Activated naive CD8-positive, alpha-beta T cell treated with anti-CD3 and anti-CD28 coated beads for 36 hours (primary cell): Measurements from ENCODE around the gene ABCC10. TPM values are rescaled to one million over a fixed set of nuclear protein-coding genes. Genes with fewer than 3 reads are reported as not detected.
"Not testable (repeated sequence)": the region's sequence is repeated elsewhere in the genome, so short reads cannot be mapped to it uniquely, and the experiment has no call there.

ENCODE experiments used
- DNase-seq: peaks from one replicate; pipeline ENCODE4 v3.0.0; 2021
- H3K27ac Mint-ChIP-seq: one replicate; pipeline ENCODE4 v1.8.0; 2022; ENCODE audit warnings: mild to moderate bottlenecking, moderate library complexity, mixed read lengths
- H3K27me3 Mint-ChIP-seq: one replicate; pipeline ENCODE4 v1.8.0; 2022; ENCODE audit warnings: mild to moderate bottlenecking, mixed read lengths
- H3K36me3 Mint-ChIP-seq: one replicate; pipeline ENCODE4 v1.8.0; 2021; ENCODE audit warnings: mild to moderate bottlenecking, mixed read lengths
- H3K4me1 Mint-ChIP-seq: one replicate; pipeline ENCODE4 v1.8.0; 2021; ENCODE audit warnings: mixed read lengths
- H3K4me3 Mint-ChIP-seq: one replicate; pipeline ENCODE4 v1.8.0; 2022; ENCODE audit warnings: mild to moderate bottlenecking, moderate library complexity, mixed read lengths
- H3K9me3 Mint-ChIP-seq: one replicate; pipeline ENCODE4 v1.8.0; 2022; ENCODE audit warnings: mixed read lengths
- total RNA-seq, 2 experiments: library from RNA; stranded (reverse); gene quantifications; one replicate each; pipeline ENCODE4 v1.2.3, GENCODE V29; 2021

Gene ABCC10
- total RNA-seq, 2 experiments from 2014 or later = 22.9 to 24.3 TPM

- DNase-seq = no peak
- H3K4me3 Mint-ChIP-seq = no peak overlapping the region
- no peak overlapping the region for H3K27ac Mint-ChIP-seq
- peaks cover 2% of the 10 kb centered on the region for H3K36me3 Mint-ChIP-seq
- no peaks in the 10 kb centered on the region for H3K9me3 Mint-ChIP-seq
- peaks cover 2% of the 10 kb centered on the region for H3K27me3 Mint-ChIP-seq
- peaks cover 1% of the 10 kb centered on the region for H3K4me1 Mint-ChIP-seq
Measured at GRCh38 chr6:43450699-43451131, 23.4 kb downstream of the ABCC10 start.

GRCh38 chr6:43451348-43451747 is 24.0 kb downstream of the ABCC10 start:
- Mint-ChIP-seq H3K27me3 (peaks cover 8% of the 10 kb centered on the region), H3K4me3 (no peak overlapping the region), H3K4me1 (peaks cover 5% of the 10 kb centered on the region), H3K9me3 (no peaks in the 10 kb centered on the region), H3K36me3 (peaks cover 2% of the 10 kb centered on the region), H3K27ac (no peak overlapping the region)
- no peak for DNase-seq

GRCh38 chr6:43451939-43452338 is 24.6 kb downstream of the ABCC10 start:
- Mint-ChIP-seq H3K4me3 (no peak overlapping the region), H3K4me1 (peaks cover 8% of the 10 kb centered on the region), H3K36me3 (peaks cover 4% of the 10 kb centered on the region), H3K27ac (no peak overlapping the region), H3K27me3 (peaks cover 14% of the 10 kb centered on the region), H3K9me3 (peaks cover 5% of the 10 kb centered on the region)
- no peak for DNase-seq

DNA sequence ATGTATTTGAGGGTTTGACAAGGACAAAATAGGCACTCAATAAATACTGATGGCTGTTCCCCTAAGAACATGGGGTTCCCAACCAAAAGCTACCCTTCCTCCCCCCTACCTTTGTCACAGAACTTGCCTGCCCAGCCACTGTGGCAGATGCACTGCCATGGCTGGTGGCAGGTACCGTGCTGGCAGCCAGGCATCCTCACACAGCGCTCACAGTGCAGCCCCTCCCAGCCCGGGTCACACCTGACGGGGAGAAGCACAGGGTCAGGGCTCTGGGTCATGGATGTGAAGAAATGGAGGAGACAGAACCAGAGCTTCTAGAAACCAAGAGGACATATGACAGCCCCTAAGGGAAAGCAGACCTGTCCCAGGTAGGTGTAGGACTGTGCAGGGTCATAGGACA is 25.6 kb downstream of the ABCC10 start:
- Mint-ChIP-seq H3K36me3 (peaks cover 5% of the 10 kb centered on the region), H3K4me3 (no peak overlapping the region), H3K9me3 (peaks cover 6% of the 10 kb centered on the region), H3K27me3 (peaks cover 15% of the 10 kb centered on the region), H3K27ac (no peak overlapping the region), H3K4me1 (peaks cover 8% of the 10 kb centered on the region)
- DNase-seq = no peak

- H3K27me3 Mint-ChIP-seq = peaks cover 15% of the 10 kb centered on the region
- peaks cover 6% of the 10 kb centered on the region for H3K9me3 Mint-ChIP-seq
- no peak overlapping the region for H3K27ac Mint-ChIP-seq
- H3K4me3 Mint-ChIP-seq = peak overlapping the region; percentile 76
- peaks cover 8% of the 10 kb centered on the region for H3K4me1 Mint-ChIP-seq
- no peak for DNase-seq
- peaks cover 5% of the 10 kb centered on the region for H3K36me3 Mint-ChIP-seq
Measured at GRCh38 chr6:43453831-43454230, 26.5 kb downstream of the ABCC10 start.

DNA sequence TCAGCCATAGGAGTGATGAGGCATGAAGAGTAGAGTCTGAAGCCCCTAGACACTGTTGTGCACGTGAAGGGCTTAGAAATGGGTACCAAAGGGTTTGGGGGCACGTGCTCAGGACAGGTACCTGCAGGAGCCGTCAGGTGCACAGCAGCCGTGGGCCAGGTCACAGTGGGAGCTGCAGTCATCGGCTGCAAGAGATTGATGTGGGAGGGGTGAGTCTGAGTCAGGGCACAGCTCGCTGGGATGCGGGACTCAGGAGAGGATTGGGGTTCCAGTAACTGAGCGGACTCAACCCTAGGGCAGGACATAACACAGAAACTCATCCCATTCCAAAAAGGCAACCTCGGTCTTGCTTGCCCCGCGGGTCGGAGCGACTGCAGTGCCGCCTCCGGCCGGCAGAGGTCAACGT is 27.0 kb downstream of the ABCC10 start:
- Mint-ChIP-seq H3K4me1 (peaks cover 8% of the 10 kb centered on the region), H3K4me3 (peak overlapping the region; percentile 76), H3K27me3 (peaks cover 15% of the 10 kb centered on the region), H3K9me3 (peaks cover 6% of the 10 kb centered on the region), H3K27ac (no peak overlapping the region), H3K36me3 (peaks cover 3% of the 10 kb centered on the region)
- DNase-seq = peak; percentile 72

- peak overlapping the region; percentile 76 for H3K4me3 Mint-ChIP-seq
- peaks cover 6% of the 10 kb centered on the region for H3K9me3 Mint-ChIP-seq
- H3K27me3 Mint-ChIP-seq = peaks cover 15% of the 10 kb centered on the region
- DNase-seq = peak; percentile 38
- H3K36me3 Mint-ChIP-seq = peaks cover 3% of the 10 kb centered on the region
- H3K4me1 Mint-ChIP-seq = peaks cover 8% of the 10 kb centered on the region
- H3K27ac Mint-ChIP-seq = no peak overlapping the region
Measured at GRCh38 chr6:43454696-43455530, 27.6 kb downstream of the ABCC10 start.

DNA sequence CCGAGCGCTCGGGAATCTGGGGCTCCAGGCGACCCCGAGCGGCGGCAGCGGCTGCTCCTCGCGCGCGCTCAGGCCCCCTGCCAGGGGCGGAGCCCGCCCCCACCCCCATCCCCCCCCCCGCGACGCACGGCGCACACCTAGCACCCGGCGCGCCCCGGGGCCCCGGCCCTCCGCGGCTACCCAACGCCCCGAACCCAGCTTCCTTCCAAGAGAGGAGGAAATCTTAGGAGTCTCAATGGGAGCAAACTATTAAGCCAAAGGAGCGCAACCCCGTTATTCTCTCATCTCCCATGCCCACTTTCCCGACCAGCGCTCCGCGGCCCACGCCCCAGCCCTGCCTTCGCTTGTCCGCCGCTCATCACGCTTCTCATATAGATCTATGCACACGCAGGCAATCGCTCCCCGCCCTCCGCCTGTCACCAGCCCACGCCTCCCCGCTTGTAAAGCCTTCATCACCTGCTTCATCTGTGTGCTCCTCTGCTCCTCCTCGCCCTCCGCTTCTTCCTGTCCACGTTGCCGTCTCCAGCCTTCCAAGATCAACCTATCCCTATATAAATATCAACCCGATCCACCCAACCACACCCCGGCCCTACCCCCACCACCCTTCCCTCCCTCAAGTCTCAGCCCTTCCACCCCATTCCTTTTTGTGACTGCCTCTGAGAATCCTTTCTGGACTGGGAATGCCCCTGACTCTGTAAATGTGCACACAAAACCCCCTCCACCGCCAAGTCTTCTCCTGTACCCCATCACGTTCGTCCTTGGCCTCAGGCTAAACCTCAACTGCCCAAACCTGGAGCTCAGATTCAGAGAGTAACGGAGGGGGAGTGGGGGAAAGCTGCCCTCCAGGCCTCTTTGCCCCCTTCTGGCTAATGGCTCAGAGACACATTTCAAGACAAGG is 28.4 kb downstream of the ABCC10 start, which contains the start of gene DLK2:
Gene DLK2 (minus strand): TSS at position 18 of the 898 bp plus-strand sequence. CDS start 723 bp downstream, outside the sequence.
- DNase-seq = peak; percentile 58
- Mint-ChIP-seq H3K27ac (peak within 1 kb of the TSS; percentile 49), H3K4me3 (peak within 1 kb of the TSS; percentile 80), H3K9me3 (peaks cover 6% of the 10 kb centered on the region), H3K4me1 (peaks cover 8% of the 10 kb centered on the region), H3K36me3 (peaks cover 3% of the 10 kb centered on the region), H3K27me3 (peaks cover 15% of the 10 kb centered on the region)

GRCh38 chr6:43457643-43458042 is 30.3 kb downstream of the ABCC10 start:
- H3K36me3 Mint-ChIP-seq = peaks cover 3% of the 10 kb centered on the region
- H3K27me3 Mint-ChIP-seq = peaks cover 24% of the 10 kb centered on the region
- H3K27ac Mint-ChIP-seq = no peak overlapping the region
- H3K9me3 Mint-ChIP-seq = peaks cover 6% of the 10 kb centered on the region
- no peak overlapping the region for H3K4me3 Mint-ChIP-seq
- DNase-seq = no peak
- H3K4me1 Mint-ChIP-seq = peaks cover 8% of the 10 kb centered on the region

DNA sequence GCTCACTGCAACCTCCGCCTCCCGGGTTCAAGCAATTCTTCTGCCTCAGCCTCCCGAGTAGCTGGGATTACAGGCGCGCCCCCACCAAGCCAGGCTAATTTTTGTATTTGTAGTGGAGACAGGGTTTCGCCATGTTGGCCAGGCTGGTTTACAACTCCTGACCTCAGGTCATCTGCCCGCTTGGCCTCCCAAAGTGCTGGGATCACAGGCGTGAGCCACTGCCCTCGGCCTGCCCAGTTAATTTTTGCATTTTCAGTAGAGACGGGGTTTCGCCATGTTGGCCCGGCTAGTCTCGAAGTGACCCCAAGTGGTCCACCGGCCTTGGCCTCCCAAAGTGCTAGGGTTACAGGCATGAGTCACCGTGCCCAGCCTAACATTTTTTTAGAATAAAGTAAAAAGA is 30.8 kb downstream of the ABCC10 start:
- H3K36me3 Mint-ChIP-seq = not testable (repeated sequence)
- H3K27me3 Mint-ChIP-seq = peaks cover 26% of the 10 kb centered on the region

DNA sequence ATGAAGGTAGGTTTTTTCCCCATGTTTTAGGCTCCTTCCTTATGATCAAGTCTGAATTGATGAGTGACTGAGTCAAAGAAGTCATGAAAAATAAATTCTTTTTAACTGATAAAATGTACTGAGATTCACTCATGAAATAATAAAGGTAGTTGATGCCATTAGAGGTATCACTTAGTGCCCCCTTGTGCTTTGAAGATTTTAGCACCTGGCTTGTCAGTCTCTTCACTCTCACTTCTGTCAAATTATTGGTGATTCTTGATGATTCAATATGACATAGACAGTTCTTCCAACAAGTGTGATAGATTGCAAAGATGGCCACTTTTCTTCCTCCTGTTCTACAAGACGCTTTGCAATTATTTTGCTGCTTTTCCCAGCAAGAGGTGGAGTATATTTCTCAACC is 32.2 kb downstream of the ABCC10 start:
- peaks cover 6% of the 10 kb centered on the region for H3K9me3 Mint-ChIP-seq
- no peak overlapping the region for H3K27ac Mint-ChIP-seq
- no peak overlapping the region for H3K4me3 Mint-ChIP-seq
- peaks cover 8% of the 10 kb centered on the region for H3K4me1 Mint-ChIP-seq
- peaks cover 3% of the 10 kb centered on the region for H3K36me3 Mint-ChIP-seq
- DNase-seq = no peak
- H3K27me3 Mint-ChIP-seq = peaks cover 34% of the 10 kb centered on the region

More for the DNA sequence above, 30.8 kb downstream of the ABCC10 start:
- not testable (repeated sequence) for H3K9me3 Mint-ChIP-seq, H3K4me3 Mint-ChIP-seq, H3K4me1 Mint-ChIP-seq, DNase-seq, H3K27ac Mint-ChIP-seq

DNA sequence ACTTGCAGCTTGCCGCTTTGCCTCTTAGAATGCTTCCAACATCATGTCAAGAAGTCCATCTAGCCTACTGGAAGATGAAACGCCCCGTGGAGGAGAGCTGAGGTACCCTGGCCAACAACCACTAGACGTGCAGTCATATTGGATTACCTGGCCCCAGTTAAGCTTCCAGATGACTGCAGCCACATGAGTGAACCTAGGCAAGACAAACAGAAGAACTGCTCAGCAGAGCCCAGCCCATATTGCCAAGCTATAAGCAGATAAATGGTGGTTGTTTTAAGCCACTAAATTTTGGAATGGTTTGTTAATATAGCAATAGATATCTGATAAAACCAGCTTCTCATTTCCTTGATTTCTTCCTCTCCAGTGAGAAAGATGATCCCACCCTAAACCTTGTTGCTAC is 32.7 kb downstream of the ABCC10 start:
- peaks cover 3% of the 10 kb centered on the region for H3K36me3 Mint-ChIP-seq
- H3K27ac Mint-ChIP-seq = no peak overlapping the region
- peaks cover 8% of the 10 kb centered on the region for H3K4me1 Mint-ChIP-seq
- H3K27me3 Mint-ChIP-seq = peaks cover 34% of the 10 kb centered on the region
- H3K4me3 Mint-ChIP-seq = no peak overlapping the region
- no peak for DNase-seq
- peaks cover 6% of the 10 kb centered on the region for H3K9me3 Mint-ChIP-seq

- Mint-ChIP-seq H3K27ac (no peak overlapping the region), H3K27me3 (peaks cover 23% of the 10 kb centered on the region), H3K4me3 (no peak overlapping the region), H3K9me3 (peaks cover 1% of the 10 kb centered on the region), H3K4me1 (peaks cover under 1% of the 10 kb centered on the region), H3K36me3 (peaks cover under 1% of the 10 kb centered on the region)
- no peak for DNase-seq
Measured at GRCh38 chr6:43461936-43462335, 34.6 kb downstream of the ABCC10 start.

DNA sequence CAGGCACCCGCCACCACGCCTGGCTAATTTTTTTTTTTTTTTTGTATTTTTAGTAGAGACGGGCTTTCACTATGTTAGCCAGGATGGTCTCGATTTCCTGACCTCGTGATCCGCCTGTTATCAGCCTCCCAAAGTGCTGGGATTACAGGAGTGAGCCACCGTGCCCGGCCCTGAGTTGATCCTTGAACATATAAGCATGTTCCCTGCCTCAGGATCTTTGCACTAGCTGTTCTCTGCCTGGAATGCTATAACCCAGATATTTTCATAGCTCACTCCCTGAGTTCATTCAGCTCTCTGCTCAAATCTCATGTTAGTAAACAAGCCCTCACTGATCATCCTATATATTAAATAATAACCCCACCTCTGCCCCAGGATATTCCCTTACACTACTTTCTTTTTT is 37.0 kb downstream of the ABCC10 start:
- H3K36me3 Mint-ChIP-seq = no peaks in the 10 kb centered on the region
- DNase-seq = no peak
- H3K27ac Mint-ChIP-seq = no peak overlapping the region
- H3K4me1 Mint-ChIP-seq = no peaks in the 10 kb centered on the region
- no peaks in the 10 kb centered on the region for H3K9me3 Mint-ChIP-seq
- no peak overlapping the region for H3K4me3 Mint-ChIP-seq
- H3K27me3 Mint-ChIP-seq = peaks cover 29% of the 10 kb centered on the region

DNA sequence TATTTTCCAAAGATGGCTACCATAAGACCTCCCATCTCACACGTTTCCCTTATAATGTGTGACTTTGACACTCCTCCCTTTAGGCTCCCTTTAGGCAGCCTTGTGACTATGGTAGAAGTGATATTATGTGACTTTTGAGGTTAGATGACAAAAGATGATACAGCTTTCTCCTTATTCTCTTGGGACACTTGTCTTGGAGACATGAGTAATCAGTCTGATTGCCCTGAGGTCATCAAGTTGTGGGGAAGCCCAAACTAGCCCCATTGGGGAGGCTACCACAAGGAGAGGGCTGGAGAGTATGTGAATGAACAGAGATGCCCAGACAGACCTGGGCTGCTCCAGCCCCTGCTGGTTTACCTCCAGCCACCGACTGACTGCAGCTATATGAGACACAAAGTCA is 38.6 kb downstream of the ABCC10 start:
- Mint-ChIP-seq H3K9me3 (no peaks in the 10 kb centered on the region), H3K27me3 (peaks cover 37% of the 10 kb centered on the region), H3K36me3 (no peaks in the 10 kb centered on the region), H3K27ac (no peak overlapping the region), H3K4me1 (no peaks in the 10 kb centered on the region), H3K4me3 (no peak overlapping the region)
- no peak for DNase-seq
